GM10248 (cell line): ENCODE measurements around the gene TNK1.

Experiments
- CTCF ChIA-PET: fragments of 300-600 bp; sonication (Branson Sonifier 250); formaldehyde crosslinking; extraction: SDS; loops from one replicate; lab custom pipeline; 2021; ENCODE audit warnings: antibody characterized with exemption; lab: Yijun Ruan, JAX
- POLR2A ChIA-PET: fragments of 350-650 bp; sonication (Branson Sonifier 250); formaldehyde crosslinking; extraction: SDS; loops from one replicate; lab custom pipeline; 2020; ENCODE audit warnings: antibody characterized with exemption; lab: Yijun Ruan, JAX
- DNase-seq: peaks from one replicate; pipeline ENCODE4 v3.0.0; 2012; ENCODE audit errors: extremely low spot score
- TF ChIP-seq, protein P1 (sequence below): IDR thresholded peaks from 2 replicates; pipeline ENCODE4 v1.5.1; 2012; ENCODE audit warnings: mild to moderate bottlenecking, low read depth; ENCODE audit errors: extremely low read depth, missing control alignments, control extremely low read depth

TNK1 gene

DNA sequence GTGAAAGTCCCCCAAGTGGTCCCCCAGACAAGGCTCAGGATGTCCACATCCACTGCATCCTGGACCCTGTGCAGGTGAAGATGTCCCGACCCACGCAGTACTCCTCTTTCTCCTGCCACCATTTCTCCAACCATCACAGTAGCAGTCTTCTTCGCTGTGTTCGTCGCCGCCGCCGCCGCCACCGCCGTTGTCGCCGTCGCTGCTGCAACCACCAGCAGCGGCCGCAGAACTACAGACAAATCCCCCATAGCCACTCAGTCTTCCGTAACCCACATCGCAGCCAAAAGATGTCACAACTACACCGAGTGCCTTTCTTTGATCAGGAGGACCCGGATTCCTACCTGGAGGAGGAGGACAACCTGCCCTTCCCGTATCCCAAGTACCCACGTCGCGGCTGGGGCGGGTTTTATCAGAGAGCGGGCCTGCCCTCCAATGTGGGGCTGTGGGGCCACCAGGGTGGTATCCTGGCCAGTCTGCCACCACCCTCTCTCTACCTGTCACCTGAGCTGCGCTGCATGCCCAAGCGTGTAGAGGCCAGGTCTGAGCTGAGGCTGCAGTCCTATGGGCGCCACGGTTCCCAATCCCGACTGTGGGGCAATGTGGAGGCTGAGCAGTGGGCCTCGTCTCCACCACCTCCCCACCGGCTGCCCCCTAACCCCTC lies 45.4 kb downstream of the TNK1 start:
- TF ChIP-seq, protein P1, sequence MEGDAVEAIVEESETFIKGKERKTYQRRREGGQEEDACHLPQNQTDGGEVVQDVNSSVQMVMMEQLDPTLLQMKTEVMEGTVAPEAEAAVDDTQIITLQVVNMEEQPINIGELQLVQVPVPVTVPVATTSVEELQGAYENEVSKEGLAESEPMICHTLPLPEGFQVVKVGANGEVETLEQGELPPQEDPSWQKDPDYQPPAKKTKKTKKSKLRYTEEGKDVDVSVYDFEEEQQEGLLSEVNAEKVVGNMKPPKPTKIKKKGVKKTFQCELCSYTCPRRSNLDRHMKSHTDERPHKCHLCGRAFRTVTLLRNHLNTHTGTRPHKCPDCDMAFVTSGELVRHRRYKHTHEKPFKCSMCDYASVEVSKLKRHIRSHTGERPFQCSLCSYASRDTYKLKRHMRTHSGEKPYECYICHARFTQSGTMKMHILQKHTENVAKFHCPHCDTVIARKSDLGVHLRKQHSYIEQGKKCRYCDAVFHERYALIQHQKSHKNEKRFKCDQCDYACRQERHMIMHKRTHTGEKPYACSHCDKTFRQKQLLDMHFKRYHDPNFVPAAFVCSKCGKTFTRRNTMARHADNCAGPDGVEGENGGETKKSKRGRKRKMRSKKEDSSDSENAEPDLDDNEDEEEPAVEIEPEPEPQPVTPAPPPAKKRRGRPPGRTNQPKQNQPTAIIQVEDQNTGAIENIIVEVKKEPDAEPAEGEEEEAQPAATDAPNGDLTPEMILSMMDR: no peak
- DNase-seq: no peak
- ChIA-PET POLR2A (no interaction called here), CTCF (interaction anchor here (1.5 to 4.1 kb wide), 2 partner anchors 10 to 15 kb away, joined by 3 to 19 read pairs; partner anchors contain the start of gene TMEM102)

DNA sequence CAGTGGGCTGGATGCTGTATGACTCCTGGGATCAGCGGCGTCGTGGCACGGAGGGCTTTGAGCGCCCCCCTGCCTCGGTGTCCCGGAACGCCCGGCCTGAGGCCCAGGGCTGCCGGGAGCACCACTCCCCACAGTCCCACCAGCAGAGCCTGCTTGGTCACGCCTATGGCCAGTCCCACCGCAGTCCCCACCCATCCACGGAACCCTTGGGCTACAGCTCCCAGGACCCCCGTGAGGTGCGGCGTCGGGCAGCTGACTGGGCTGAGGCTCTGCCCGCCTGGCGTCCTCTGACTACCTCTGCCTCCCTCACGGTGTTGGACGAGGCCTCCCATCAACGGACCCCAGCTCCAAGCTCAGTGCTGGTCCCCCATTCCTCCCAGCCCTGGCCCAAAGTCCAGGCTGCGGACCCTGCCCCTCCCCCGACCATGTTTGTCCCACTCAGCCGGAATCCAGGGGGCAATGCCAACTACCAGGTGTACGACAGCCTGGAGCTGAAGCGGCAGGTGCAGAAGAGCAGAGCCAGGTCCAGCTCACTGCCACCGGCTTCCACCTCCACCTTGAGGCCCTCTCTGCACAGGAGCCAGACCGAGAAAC lies 46.1 kb downstream of the TNK1 start:
- TF ChIP-seq, protein P1: no peak
- no peak for DNase-seq
- ChIA-PET CTCF (interaction anchor here (0.6 to 4.1 kb wide), 4 partner anchors 9 to 71 kb away, joined by 3 to 19 read pairs (median 3); partner anchors contain the start of genes TMEM102 and TMEM95), POLR2A (no interaction called here)

DNA sequence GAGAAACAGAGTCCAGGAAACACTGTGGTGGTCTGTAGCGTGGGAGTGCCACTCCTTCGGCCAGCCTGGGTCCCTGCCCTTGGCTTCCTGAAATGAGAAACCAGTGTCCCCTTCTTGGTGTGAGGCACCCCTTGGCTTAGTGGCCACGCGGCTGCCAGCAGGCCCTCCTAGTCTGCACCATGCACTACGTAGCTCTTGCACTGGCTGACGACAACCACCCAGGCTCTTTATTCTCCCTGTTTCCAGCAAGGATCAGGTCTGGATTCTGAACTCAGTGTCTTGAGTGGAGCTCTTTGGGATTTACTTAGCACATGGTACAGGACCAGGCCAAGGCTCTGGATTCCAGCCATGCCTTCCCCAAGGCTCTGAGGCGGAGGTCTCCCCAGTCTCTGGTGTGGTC lies 46.7 kb downstream of the TNK1 start:
- TF ChIP-seq, protein P1: no peak
- ChIA-PET CTCF (interaction anchor here (0.6 to 4.1 kb wide), 4 partner anchors 9 to 72 kb away, joined by 3 to 19 read pairs (median 3); partner anchors contain the start of genes TMEM102 and TMEM95), POLR2A (no interaction called here)
- no peak for DNase-seq

DNA sequence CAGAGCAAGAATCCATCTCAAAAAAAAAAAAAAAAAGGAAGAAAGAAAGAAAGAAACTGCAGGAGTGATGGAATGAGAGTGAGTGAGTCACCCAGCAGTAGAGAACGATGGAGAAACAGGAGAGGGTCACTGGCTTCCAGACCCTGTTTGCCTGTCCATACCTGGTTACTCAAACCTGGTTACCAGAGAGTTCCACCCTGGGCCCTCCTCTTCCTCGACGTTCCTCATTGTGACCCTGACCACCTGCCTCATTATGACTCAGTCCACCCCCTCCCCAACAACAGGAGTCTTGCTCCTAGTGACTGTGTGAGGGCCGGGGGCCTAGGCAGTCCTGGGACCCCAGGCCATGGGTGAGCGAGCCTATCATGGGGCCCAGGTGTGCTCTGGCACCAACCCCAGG lies 47.7 kb downstream of the TNK1 start, which contains the start of gene SPEM3:
SPEM3 (plus strand) TSS at position 301 of the 400 bp plus-strand sequence; CDS start at position 347, 46 bp downstream.
- no peak for DNase-seq
- POLR2A ChIA-PET: no interaction called here
- TF ChIP-seq, protein P1: no peak
- CTCF ChIA-PET: interaction anchor here (0.8 to 1.0 kb wide), 2 partner anchors 73 to 132 kb away, joined by 3 read pairs; no protein-coding TSS in a partner anchor

DNA sequence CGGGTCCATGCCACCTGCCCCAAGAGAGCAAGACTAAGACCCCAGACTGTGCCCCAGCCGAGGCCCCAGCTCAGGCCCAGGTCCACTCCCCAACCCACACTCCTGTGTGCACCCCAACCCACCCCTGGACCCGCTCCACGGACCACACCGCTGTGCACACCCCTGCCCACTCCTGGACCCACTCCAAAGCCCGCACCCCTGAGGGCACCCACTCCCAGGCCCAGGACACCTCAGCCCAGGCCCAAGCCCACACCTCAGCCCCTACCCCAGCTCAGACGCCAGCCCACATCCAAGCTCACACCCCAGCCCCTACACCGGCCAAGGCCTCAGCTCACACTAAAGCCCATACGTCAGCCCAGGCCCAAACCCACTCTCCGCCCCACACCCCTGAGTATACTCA lies 48.8 kb downstream of the TNK1 start:
- ChIA-PET CTCF (no interaction called here), POLR2A (no interaction called here)
- DNase-seq: no peak
- TF ChIP-seq, protein P1: no peak

DNA sequence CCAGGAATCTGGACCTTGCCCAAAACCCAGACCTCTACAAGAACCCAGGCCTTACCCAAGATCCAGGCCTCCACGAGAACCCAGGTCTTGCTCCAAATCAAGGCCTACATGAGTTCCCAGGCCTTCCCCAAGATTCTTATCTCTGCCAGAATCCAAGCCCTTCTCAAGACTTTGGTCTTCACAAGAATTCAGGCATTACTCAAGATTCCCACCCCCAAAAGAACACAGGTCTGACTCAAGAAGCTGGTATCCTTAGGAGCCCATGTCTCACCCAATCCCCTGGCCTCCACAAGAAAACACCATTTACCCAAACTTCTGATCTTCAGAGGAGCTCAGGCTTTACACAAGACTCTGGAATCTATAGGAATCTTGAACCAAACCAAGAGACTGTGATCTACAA lies 50.3 kb downstream of the TNK1 start:
- POLR2A ChIA-PET: no interaction called here
- CTCF ChIA-PET: interaction anchor here (1.5 kb wide), 1 partner anchor 13 kb away, joined by 5 read pairs; no protein-coding TSS in a partner anchor
- DNase-seq: no peak
- TF ChIP-seq, protein P1: no peak
